NCI-H146 treated with DMSO at 0.1 percent for 48 hours (cell line): ENCODE data around the gene POU2F1.

Experiments
- DNase-seq: peaks from one replicate; lab custom pipeline; 2025; ENCODE audit not compliant: unreplicated experiment; lab: John Stamatoyannopoulos, UW

Gene POU2F1

DNA sequence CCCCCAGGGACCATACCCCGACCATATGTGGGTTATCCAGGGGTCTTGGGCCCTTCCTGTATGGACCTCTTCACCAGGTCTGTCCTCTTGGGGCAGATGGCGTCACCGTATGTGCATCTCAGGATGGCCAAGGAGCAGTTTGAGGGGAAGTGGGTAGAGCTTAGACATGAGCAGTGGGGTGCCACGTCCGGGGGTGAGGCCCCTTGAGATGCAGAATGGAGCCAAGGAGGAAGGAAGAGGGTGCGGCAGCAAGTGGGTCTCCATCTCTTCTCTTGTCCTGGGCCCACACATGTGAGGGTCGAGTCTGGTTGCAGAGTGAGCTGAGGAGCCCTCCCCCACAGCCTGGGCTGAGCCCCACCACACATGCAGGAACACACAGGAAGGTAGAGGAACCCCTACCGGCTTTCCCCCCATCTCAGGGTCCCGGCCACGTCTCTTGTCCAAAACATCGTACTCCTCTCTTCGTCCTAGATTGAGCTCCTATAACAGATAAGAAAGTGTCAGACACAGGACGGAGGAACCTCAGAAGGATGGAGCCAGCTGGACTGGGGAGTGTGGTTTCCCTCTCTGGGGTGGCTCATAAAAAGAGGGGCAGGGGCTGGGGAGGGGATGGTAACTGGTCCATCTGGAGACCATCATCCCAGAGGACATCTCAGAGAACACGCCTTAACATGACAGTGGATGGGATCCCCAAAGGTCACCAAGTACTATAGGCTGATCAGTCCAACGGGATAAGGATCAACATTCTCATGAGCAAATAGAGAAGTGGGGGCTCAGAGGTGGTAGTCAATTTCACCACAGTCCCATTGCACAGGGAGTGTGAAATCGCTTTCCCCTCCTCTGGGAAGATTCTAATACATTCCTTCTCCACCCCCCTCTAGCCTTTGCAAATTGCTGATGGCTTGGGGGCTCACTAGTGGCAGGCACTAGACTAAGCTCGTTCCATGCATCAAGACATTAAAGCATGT lies 217.8 kb downstream of the POU2F1 start:
- DNase-seq = no peak

DNA sequence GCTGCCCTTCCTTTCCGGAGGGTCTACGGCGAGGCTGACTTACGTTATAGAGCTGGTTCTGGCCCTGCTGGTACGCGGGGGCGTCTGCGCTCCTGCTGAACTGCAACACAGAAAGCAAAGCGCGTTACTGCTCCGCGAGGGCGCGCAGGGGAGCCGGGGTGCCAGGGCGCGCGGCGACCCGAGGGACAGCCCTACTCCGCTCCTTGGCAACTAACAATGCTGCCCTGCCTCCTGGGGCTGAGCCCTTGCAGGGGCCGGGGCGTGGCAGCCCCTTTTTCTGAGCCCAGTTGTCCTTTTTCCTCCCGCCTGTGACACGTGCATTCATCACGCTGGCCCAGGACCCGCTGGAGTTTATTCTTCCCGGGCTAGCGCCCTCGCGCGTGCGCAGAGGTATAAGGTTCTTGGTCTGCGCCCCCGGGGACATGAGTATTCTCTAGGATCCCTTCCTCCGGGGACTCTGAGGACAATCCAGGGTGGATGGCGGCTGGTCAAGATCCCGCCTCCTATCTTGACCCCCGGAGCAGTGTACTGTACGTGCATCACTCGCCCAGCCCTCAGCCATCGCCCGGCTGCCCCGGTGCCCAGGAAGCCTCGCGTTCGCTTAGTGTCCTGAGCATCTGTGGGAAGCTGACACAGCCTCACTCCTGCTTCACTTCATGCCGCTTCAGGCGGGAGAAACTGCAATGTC lies 218.8 kb downstream of the POU2F1 start:
- peak; percentile 35 for DNase-seq

DNA sequence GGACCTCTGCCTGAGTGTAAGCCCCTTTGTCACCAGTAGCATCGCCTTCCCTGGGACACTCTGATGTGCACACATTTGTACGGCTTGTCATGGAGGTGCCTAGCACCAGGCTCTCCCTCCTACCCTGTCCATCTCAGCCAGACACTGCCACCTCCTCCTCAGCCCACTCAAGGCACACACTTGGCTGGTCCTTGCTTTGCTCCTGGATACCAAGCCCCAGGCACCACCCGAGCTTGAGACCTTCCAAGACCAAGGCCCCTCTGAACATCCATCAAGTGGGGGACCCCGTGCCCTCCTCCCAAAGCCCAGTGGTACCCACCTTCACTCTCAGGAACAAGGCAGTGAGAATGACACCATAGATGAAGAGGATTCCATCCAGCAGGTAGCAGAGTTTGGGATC lies 219.7 kb downstream of the POU2F1 start:
- no peak for DNase-seq

DNA sequence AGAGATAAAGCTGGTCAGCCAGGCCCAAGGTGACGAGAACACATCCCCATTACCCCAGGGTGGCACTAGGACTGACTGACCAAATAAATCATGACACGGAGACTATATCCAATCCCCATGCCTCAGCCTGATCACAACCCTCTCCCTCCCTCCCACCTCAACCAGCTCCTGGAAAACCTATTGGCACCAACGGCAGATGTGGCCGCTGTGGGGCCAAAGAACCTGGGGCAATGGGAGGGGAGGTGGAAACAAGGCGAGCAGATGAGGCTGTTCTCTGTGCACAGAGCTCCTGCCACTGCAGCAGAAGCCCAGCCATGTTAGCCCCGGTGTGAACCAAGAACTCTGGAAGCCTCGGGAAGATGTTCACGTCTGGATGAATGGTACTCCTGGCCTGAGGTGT lies 220.1 kb downstream of the POU2F1 start:
- DNase-seq = no peak

DNA sequence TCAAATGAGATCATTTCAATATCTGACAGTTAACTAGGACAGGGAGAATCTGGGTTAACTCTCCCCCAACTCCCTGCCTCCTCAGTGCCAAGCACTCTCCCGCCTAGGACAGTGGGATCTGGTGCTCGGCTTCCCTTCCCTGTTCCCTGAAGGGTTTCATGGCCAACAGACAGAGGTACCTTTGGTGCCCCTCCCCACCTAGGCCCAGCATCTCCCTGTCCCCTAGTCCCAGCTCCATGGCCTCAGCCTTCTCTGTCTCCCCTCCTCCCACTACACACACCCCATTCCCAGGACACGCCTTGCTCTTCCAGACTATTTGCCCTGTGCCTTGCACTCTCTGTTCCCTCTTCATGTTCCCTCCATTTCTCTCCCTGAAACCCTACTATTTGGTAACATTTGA lies 220.5 kb downstream of the POU2F1 start:
- DNase-seq = no peak

DNA sequence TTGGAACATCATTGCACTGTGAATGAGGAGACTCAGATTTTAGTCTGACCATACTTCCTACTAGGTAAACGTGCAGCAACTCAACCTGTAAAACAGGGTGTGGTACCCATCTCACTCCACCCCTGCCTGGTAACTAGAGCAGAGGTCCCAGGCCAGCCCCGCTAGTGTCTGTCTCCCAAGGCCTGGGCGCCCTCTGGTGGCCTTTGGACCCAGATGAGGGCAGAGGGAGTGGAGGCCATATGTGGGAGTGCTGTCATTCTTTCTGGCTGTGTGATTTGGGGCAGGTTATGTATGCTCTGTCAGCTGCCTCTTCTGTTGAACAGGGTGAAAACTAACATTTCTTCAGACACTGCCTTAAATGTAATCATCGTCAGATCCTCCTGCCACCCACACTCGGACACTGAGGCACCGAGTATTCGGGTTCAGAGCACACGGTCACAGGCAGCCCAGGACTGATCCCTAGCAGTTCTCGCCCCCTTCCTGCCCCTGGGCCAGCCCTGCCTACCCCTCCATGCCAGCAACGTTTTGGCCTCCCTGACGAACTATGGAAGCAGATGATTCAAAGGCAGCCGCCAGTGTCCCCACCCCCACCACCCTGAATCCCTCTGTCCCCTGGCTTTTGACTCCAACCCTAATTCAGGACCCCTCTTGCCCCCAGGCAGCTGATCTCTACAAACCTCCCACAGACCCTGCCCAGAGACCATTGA lies 221.6 kb downstream of the POU2F1 start:
- DNase-seq = peak; percentile 31

DNA sequence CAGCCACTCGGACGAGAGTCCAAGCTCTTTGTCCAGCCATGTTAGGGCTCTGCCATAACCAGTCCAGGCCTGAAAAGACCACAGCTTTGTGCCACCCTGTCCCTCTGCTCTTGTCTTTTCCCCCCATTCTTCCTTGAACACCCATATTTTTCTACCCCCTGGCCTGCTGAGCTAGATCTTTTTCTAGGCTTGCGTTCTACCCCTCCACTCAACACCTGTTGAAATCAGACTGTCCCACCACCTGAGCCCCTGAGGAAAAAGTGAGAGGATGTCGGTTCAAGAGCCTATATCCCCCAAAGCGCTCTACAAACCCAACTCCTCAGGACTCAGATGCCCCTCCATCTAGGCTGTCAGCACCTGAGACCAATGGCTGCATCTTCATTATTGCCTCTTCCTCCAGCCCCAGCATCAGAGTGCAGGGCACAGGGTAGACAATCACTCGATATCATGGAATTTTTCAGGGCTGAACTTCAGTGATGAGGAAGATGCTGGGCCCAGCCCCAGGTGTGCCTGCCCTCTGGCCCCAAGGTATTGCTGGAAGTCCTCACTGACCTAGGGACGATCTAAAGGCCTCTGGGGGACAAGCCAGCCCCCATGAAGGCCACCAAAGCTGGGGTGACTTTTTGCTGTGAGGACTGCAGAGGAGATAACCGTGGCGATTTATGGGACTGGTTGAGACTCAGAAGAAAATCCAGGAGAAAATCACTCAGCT lies 222.3 kb downstream of the POU2F1 start:
- no peak for DNase-seq

DNA sequence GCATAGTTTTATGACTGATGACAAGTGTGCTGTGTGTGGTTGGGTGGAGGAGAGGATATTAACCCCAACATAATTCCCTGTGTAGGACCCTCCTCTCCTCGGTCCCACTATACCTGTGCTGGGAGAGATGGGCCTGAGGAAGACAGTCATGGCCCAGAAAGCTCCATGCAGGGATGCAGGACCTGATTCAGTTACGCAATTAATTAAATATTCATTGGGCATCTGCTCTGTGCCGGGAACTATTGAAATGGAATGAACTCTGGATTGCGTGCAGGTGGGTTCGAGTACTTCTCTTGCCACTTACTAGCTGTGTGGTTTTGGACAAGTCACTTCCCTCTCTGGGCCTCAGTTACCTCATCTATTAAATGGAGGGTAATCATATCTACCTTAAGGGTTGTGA lies 223.1 kb downstream of the POU2F1 start:
- DNase-seq = no peak

DNA sequence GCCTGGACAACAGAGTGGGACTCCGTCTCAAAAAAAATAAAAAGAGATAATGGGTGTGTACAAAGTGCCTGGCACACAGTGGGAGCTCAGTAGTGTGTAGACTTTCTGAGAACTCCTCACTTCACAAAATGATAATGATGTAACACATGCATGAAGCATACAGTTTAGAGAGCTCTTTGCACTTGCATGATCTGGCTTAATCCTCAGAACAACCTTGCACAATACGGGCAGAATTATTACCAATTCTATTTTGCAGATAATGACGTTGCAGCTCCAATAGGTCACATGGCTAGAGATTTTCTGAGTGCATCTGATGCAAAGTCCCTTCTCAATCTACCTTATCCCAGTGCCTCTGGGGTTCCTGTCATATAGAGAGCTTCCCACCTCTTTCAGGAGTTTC lies 226.3 kb downstream of the POU2F1 start:
- DNase-seq = no peak

DNA sequence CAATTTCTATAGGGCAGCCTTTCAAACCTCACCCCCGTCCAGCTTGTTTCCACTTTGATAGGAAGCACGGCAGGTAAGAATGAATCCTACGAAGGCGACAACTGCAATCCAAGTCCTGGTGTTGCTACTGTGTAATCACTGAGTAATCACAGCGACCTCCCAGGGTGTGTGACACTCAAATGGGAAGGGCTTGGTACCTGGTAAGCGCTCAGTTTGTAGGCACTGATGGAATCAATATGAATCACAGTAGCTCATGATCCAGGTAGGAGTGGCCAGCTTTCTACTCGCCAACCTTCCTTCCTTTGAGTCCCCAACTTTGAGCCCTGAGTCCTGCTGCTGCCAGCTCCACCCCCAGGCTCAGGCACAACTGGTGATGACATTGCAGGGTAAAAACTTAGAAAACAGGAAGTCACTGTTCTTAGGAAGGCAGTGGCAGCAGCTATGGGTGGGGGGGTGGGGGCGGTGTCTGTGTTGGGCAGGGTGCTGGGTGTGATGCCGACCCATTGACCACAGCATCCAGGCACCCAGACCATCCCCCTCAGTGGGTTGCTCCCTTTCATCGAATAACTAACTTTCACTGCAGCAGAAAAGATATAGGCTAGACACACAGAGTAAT lies 226.9 kb downstream of the POU2F1 start:
- DNase-seq = peak; percentile 4

DNA sequence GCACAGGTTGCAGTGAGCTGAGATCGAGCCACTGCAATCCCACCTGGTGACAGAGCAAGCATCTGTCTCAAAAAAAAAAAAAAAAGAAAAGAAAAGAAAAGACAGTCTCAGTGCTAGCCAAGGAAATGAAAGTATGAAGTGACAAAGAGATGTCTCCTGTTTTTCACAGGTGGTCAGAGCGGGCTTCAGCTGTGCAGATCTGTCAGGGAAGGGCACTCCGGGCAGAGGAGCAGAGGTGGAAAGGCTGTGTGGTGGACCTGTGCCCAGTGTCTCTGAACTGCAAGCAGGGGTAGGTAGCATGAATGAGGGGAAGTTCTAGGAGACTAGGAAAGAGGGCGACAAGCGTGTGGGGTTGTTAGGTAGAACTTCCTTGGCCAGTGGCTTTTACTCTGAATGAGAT lies 230.2 kb downstream of the POU2F1 start:
- no peak for DNase-seq

DNA sequence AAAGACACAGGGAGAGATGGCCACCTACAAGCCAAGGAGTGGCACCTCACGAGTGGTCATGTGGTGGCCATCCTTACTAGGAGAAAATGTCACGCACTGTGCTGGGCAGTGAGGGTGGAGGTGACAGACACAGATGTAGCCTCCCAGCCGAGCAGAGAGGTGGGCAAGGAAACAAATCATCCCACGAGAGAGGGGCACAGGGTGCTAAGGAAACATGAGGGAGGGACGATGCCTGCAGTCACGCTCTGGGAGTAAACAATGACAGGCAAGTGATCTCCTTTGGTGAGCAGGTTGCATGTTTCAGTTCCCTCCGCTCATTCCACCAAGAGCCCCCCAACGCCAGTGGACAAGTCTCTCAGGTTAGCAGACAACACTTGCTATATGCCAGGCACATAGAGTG lies 231.8 kb downstream of the POU2F1 start:
- DNase-seq = no peak

DNA sequence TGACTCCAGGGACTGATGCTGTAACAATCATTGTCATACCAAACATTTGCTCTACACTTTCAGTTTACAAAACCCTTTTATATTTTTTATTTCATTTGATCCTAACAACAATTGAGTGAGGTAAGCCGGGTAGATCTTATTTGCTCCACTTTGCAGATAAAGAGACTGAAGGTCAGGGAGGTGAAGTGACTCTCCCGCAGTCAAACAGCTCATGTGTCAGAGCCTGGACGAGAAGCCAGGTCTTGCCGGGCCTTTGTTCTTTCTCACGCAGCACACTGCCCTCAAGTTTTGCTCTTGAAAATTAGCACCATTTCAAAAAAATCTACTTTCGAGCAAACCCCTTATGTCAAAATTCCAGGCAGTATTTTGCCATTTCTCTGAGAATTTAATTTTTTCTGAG lies 232.4 kb downstream of the POU2F1 start:
- DNase-seq = no peak

DNA sequence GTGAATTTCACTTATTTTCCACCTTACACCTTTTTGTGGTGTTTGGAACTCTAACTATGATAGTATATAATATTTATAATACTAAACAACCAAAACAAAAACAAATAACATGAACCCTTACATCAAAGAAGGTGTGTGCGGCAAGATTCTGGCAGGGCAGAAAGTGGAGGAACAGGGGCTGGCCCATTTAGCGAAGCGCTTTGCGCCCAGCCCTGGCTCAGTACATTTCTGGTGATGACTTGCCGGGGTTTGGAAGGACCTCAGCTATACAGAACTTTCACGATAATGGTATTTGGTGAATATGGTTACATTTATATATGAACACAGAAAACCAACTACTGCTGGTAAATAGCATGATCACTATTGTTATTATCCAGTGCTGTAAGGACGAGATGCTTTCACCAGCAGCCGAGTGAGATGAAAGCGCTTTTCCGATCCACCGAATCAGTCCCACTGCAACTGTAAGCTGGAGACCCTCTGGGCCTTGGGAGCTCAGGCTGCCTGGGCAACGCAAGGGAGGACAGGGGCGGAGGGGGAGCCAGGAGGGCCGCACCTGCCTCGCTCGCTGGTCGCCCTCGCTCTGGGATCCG lies 233.7 kb downstream of the POU2F1 start:
- DNase-seq = no peak

DNA sequence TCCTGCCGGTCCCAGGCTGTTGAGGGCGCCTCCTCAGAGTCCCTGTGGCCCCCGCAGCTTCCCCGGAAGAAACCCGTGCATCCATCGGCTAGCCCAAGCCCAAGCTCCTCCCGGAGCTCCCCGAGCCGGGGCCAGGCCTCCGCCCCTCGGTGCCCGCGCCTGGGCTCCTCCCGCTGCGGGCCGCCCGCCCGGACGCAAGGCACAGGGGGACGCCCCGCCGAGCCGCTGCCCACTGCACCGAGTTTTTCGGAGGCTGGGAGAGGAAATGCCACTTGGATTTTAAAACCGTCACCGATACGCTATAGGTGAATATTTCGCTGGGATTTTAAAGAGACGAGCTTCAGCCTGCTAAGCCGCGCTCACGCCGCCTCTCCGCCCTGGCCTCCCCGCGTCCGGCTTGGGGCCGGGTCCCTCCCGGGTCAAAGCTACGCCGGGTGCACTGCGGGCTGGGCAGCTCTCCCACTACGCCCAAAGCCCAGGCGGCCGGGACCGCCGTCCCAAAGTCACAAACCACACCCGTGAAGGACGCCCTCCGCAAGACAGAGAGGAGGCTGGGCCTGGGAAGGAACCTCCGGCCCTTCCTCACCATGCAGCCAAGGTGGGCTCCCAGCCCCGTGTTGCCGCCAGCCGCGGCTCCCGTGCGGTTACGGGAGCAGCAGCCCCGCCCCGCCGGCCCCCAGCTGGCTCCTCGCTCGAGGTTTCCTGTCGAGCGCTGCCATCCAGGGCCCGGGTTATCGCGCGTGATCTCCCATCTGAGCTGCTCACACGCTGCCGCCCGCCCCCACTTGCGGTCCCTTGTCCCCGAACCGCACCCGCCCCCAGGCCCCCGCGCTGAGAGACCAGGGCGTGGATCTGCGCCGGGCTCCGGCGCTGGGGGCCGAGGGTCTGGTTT lies 234.5 kb downstream of the POU2F1 start:
- peak; percentile 25 for DNase-seq

DNA sequence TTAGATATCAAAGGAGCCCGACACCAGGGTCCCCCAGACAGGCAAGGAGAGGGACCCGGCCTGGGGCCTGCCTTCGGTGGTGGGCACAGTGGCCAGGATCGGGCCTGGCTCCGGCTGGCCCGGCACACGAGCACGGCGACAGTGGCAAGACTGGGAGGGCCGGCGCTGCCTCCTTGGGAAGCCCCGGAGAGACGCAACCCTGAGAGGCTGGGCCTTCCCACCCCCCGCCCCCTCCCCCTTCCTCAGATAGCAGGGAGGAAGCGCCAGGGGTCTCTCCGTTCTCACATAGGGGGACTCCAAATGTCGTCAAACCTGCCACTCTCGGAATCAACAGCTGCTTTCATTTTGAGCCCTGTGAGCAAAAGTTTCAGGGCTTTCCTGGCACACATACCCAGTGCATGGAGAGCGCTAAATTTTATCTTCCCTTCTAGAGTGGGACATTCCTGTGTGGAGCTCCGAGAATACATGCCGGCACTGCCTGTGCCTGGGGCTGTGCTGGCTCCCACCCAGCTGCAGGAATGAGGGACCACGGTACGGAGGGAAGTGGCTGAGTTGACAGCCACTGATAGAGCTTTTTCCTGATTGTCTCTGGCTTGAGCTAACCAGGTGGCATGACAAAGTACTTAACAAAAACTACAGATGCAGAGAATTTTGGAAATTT lies 235.2 kb downstream of the POU2F1 start:
- no peak for DNase-seq

DNA sequence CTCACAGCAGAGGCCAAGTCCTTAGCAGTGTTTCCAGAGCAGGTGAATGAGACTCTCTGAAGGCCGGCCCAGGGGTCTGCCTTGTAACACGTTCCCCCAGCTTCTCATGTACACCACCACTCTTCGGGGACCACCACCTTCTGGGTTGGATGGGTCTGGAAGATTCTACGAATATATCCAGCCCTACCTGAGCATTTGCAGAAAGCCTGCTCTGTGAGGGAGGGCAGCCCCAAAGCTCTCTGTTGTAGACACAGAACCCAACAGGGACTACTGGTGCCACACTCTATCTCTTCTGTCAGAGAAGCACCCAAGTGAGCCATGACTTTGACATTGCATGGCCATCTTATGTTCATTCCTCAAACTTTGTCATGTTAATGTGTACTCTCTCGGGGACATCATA lies 235.8 kb downstream of the POU2F1 start:
- DNase-seq = no peak

DNA sequence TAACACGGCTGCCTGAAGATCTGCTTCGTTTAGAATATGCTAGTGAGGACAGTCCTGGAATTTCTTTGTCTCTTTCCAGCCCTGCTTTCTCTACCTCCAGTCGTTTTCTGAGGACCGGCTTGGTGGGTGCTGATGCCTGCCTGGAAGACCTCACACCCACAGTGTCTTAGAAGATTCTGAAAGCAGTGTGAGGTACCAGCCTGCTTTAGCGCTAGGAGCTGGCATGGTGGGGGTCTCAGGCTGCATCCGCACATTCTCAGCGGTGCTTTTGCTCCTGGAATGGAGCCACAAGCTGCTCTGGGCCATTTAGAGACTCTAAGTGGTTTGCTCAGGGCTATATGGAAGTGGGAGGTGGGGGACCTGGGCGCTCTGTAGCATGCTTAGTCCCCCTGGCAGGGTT lies 236.2 kb downstream of the POU2F1 start:
- no peak for DNase-seq
